NB4 (cell line): ENCODE results near the gene BMP4.

Experiments
- DNase-seq: peaks from one replicate; pipeline ENCODE4 v3.0.0; 2010; ENCODE audit warnings: low read depth
- H3K4me3 ChIP-seq: one replicate; pipeline ENCODE4 v1.5.1; 2011; ENCODE audit warnings: mild to moderate bottlenecking, low read depth, low read length, moderate library complexity
- MYC ChIP-seq: IDR thresholded peaks from 2 replicates; pipeline ENCODE4 v1.6.1; 2011; ENCODE audit warnings: low read depth, low read length
- POLR2A ChIP-seq: IDR thresholded peaks from 2 replicates; pipeline ENCODE4 v1.6.1; 2011; ENCODE audit warnings: mild to moderate bottlenecking; ENCODE audit not compliant: insufficient read length; ENCODE audit errors: extremely low read depth
- TF ChIP-seq, protein P1 (sequence below): IDR thresholded peaks from 2 replicates; pipeline ENCODE4 v1.6.1; 2011; ENCODE audit warnings: low read depth, low read length
- TF ChIP-seq, protein P2 (sequence below): IDR thresholded peaks from one replicate; pipeline ENCODE4 v1.5.1; 2012; ENCODE audit warnings: low read depth, low read length

BMP4 gene

DNA sequence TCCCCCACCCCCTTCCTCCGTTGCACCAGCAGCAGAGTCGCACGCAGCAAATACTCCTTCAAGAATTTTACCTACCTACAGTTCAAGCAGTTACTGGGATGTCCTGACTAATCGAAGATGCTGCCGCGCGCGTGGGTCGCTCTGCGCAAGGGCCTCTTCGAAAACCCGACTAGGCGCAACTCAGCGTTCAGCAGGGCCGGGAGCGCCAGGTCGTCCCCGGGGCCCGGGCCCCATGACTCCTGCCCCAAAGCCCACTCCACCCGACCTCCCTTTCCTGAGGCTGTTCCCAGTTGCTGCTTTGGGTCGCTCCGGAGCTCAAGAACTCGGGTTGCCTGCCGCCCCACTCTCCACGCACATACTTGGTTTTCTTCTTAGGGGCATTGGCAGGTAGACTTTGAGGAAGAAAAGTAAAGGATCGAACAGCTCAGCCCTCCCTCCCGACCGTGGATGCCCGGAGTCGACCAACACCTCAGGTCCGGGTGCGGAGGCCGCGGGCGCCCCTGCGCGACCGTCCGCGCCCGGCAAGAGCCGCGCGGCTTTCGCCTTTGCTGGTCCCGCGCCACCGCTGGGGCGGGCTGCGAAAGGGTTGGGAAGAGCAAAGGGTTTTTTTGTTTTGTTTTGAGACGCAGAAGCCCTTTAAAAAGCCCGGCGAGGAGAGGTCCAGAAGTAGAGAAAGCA, 1.9 kb downstream of the BMP4 start:
- no peak overlapping the region for H3K4me3 ChIP-seq
- TF ChIP-seq POLR2A (no peak), MYC (no peak)
- TF ChIP-seq, protein P1, sequence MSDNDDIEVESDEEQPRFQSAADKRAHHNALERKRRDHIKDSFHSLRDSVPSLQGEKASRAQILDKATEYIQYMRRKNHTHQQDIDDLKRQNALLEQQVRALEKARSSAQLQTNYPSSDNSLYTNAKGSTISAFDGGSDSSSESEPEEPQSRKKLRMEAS, result no peak
- TF ChIP-seq, protein P2, sequence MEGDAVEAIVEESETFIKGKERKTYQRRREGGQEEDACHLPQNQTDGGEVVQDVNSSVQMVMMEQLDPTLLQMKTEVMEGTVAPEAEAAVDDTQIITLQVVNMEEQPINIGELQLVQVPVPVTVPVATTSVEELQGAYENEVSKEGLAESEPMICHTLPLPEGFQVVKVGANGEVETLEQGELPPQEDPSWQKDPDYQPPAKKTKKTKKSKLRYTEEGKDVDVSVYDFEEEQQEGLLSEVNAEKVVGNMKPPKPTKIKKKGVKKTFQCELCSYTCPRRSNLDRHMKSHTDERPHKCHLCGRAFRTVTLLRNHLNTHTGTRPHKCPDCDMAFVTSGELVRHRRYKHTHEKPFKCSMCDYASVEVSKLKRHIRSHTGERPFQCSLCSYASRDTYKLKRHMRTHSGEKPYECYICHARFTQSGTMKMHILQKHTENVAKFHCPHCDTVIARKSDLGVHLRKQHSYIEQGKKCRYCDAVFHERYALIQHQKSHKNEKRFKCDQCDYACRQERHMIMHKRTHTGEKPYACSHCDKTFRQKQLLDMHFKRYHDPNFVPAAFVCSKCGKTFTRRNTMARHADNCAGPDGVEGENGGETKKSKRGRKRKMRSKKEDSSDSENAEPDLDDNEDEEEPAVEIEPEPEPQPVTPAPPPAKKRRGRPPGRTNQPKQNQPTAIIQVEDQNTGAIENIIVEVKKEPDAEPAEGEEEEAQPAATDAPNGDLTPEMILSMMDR, result no peak
- no peak for DNase-seq

DNA sequence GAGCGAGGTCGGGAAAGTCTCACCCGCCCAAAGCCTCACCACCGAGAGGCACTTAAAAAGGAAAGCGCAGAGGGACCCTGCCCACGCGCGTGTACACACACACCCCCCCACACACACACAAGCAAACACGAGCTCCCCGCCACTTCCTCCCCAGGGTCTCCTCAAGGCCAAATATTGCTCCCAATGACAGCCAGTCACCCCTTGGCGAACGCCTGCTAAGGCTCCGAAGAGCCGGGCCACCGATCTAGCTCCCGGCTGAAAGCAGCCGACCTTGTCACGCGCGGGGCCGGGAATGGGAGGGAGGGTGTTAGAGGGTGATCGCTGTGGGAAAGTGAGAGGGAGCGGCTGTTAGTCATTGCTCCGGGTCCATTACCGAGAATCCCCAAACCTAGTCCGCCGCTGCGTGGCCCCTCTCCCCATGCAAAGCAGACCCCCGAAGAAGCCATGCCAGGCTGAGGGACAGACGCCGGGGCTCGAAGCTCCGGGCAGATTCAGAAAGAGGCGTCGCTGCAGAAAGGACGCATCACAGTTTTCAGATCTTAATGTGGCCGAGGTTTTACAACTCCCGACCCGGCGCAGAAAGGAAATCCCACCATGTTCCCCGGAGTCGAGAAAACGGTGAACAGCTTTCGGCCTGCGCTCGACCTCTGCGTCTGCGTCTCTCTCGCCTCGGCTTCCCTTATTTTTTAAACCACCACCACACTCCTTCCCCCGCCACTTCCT, 2.6 kb downstream of the BMP4 start:
- no peak for DNase-seq
- no peak for TF ChIP-seq MYC
- TF ChIP-seq POLR2A, result no peak
- TF ChIP-seq, protein P1, result no peak
- TF ChIP-seq, protein P2, result no peak
- no peak overlapping the region for H3K4me3 ChIP-seq

DNA sequence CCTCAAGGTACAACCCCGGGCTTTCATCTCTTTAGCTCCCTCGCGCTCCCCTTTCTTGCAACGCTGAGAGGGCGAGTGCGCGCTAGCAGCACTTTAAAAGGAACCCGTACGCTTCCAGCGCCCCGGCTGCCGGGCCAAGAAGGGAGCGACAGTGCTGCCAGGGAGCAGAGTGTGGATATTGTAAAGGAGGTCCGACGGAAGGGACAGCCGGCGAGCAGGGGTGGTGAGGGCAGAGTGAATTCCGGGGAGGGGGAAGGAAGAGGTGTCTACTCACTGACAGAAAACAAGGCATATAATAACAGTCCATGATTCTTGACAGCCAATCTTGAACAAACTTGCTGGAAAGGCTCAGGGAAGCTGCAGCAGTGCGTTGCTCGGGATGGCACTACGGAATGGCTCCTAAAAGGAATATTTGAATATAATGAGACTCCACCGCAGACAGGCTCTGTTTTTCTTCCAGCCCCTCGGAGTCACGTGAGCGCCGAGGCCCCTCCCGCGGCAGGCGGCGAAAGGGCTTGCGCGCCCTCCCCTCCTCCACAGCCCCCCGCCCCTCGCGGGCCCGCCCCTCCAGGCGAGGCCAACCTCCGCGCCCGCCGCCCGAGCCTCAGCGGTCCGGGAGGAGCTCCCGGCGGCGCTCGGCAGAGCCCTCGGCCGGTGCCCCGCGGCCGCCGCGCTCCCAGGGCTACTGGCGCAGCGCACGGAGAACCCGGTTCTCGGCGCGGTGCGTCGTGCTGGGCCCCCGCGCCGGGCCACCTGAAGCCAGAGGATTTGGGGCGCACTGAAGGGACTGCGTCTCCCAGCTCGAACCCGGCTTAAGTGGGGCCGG, 3.4 kb downstream of the BMP4 start:
- DNase-seq, result no peak
- TF ChIP-seq MYC, result no peak
- TF ChIP-seq, protein P2, result no peak
- TF ChIP-seq, protein P1, result no peak
- TF ChIP-seq POLR2A, result no peak

DNA sequence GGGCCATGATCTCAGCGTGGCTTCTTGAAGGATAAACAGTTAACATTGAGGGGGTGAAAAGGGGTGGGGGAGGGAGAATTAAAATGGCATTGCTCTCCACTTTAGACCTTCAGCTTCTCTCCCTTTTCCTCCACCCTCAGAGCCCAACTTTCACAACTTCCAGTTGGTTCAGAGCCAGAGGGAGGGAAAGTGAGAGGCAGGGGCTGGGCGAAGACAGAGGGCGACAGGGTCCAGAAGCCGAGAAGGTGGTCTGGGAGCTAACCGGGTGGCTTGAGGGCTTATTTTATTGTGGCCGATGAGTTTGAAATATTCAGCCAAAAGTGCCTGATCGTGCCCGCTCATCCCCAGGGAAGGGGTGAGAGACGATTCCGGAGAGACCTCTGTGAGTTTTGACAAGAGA, 4.1 kb downstream of the BMP4 start:
- no peak for DNase-seq

More for the DNA sequence above, 3.4 kb downstream of the BMP4 start:
- no peak overlapping the region for H3K4me3 ChIP-seq

DNA sequence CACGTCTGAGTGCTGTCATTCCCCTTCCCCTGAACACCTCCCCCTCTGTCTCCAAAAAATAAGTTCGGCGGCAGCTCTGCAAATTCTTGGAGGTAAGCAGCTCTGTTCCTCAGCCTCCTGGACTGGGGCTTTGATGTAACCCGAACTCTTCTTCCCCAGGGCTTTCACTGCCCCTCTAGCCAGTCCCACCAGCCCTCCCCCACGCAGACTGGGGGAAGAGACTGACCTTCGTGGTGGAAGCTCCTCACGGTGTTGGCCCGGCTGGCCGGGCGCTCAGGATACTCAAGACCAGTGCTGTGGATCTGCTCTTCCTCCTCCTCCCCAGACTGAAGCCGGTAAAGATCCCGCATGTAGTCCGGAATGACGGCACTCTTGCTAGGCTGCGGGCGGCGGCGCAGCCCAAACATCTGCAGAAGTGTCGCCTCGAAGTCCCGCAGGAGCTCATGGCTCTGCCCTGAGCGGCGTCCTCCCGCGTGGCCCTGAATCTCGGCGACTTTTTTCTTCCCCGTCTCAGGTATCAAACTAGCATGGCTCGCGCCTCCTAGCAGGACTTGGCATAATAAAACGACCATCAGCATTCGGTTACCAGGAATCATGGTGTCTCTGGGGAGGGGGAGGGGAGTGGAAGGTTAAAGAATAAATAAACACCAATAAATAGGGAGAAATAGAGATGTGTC, 4.9 kb downstream of the BMP4 start:
- no peak overlapping the region for H3K4me3 ChIP-seq
- DNase-seq, result no peak
- TF ChIP-seq MYC (no peak), POLR2A (no peak)
- TF ChIP-seq, protein P1, result no peak
- TF ChIP-seq, protein P2, result no peak

More for the DNA sequence above, 4.1 kb downstream of the BMP4 start:
- no peak overlapping the region for H3K4me3 ChIP-seq
- TF ChIP-seq, protein P2, result no peak
- TF ChIP-seq POLR2A, result no peak
- TF ChIP-seq, protein P1, result no peak
- TF ChIP-seq MYC, result no peak
